OCI-LY3 (cell line): Measurements from ENCODE around the gene APPL1.

Source experiments
- H2AFZ ChIP-seq: fragments of 200-600, 300-600 bp; shearing (Covaris generic); 2 replicates; pipeline ENCODE4 v1.6.0; 2014; ENCODE audit warnings: antibody characterized with exemption, low read depth, low read length
- H3K27ac ChIP-seq: fragments of 200-600, 300-600 bp; sonication (generic); 2 replicates; pipeline ENCODE4 v1.5.1; 2014; ENCODE audit warnings: mild to moderate bottlenecking, low read length, moderate library complexity, mixed read lengths
- H3K27me3 ChIP-seq: fragments of 200-600, 300-600 bp; sonication (generic); 2 replicates; pipeline ENCODE4 v1.6.1; 2014; ENCODE audit warnings: low read depth, low read length, mixed read lengths
- H3K36me3 ChIP-seq: fragments of 200-600, 300-600 bp; sonication (generic); replicated peaks from 2 replicates; pipeline ENCODE3; 2014; ENCODE audit warnings: low read depth, low read length, mixed read lengths
- H3K4me1 ChIP-seq: fragments of 300-600, 200-600 bp; sonication (generic); 2 replicates; pipeline ENCODE4 v1.6.1; 2014; ENCODE audit warnings: low read length, mixed read lengths
- H3K4me2 ChIP-seq: fragments of 200-600, 300-600 bp; sonication (generic); 2 replicates; pipeline ENCODE4 v1.6.1; 2014; ENCODE audit warnings: low read length, mixed read lengths
- H3K4me3 ChIP-seq: fragments of 300-600, 200-600 bp; sonication (generic); 2 replicates; pipeline ENCODE4 v1.5.1; 2014; ENCODE audit warnings: antibody characterized with exemption, mild to moderate bottlenecking, low read length, moderate library complexity
- H3K79me2 ChIP-seq: fragments of 300-600, 200-600 bp; shearing (Covaris generic); 2 replicates; pipeline ENCODE4 v1.6.1; 2014; ENCODE audit warnings: mild to moderate bottlenecking, low read length, mixed read lengths
- H3K9ac ChIP-seq: fragments of 300-600, 200-600 bp; shearing (Covaris generic); 2 replicates; pipeline ENCODE4 v1.6.0; 2014; ENCODE audit warnings: mild to moderate bottlenecking, low read length, moderate library complexity
- H3K9me3 ChIP-seq: fragments of 200-600, 300-600 bp; shearing (Covaris generic); 2 replicates; pipeline ENCODE4 v1.6.1; 2014; ENCODE audit warnings: low read length, mixed read lengths; ENCODE audit not compliant: insufficient read depth
- H4K20me1 ChIP-seq: fragments of 200-600, 300-600 bp; sonication (generic); 2 replicates; pipeline ENCODE4 v1.6.1; 2016; ENCODE audit warnings: low read length, mixed read lengths; ENCODE audit not compliant: insufficient read depth
- EZH2phosphoT487 ChIP-seq: fragments of 200-600 bp; shearing (Covaris generic); IDR thresholded peaks from 2 replicates; pipeline ENCODE4 v1.6.1; 2018; ENCODE audit warnings: antibody characterized with exemption, mixed run types, low read depth
- TF ChIP-seq, protein P1 (sequence below): fragments of 200-600, 300-600 bp; sonication (generic); IDR thresholded peaks from 2 replicates; pipeline ENCODE4 v1.5.1; 2014; ENCODE audit warnings: antibody characterized with exemption, low read length, low read depth

The APPL1 gene

DNA sequence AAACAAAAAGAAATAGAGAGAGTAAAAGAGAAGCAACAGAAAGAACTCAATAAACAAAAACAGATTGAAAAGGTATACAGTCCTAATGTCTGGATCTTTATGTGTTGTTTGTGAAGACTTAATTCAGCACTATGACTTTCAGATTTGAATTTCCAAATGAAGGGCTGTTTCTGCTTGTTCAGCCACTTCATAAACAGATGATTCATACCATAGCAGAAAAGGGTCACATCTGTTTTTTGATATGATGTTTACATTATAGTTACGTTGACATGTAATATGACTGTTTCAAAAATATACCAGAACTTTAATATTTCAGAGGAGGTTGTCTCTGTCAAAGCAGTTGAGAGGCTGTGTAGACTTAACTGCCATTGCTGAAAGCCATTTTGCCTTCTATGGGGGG, 40.9 kb downstream of the APPL1 start:
- H3K4me2 ChIP-seq, result no peak overlapping the region
- no peaks in the 10 kb centered on the region for H3K9me3 ChIP-seq
- H3K4me3 ChIP-seq, result no peak overlapping the region
- no peak overlapping the region for H2AFZ ChIP-seq
- no peaks in the 10 kb centered on the region for H3K4me1 ChIP-seq
- TF ChIP-seq, protein P1, sequence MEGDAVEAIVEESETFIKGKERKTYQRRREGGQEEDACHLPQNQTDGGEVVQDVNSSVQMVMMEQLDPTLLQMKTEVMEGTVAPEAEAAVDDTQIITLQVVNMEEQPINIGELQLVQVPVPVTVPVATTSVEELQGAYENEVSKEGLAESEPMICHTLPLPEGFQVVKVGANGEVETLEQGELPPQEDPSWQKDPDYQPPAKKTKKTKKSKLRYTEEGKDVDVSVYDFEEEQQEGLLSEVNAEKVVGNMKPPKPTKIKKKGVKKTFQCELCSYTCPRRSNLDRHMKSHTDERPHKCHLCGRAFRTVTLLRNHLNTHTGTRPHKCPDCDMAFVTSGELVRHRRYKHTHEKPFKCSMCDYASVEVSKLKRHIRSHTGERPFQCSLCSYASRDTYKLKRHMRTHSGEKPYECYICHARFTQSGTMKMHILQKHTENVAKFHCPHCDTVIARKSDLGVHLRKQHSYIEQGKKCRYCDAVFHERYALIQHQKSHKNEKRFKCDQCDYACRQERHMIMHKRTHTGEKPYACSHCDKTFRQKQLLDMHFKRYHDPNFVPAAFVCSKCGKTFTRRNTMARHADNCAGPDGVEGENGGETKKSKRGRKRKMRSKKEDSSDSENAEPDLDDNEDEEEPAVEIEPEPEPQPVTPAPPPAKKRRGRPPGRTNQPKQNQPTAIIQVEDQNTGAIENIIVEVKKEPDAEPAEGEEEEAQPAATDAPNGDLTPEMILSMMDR, result no peak
- TF ChIP-seq EZH2phosphoT487, result no peak
- no peak overlapping the region for H3K27ac ChIP-seq
- peaks cover 34% of the 10 kb centered on the region for H3K36me3 ChIP-seq
- no peaks in the 10 kb centered on the region for H4K20me1 ChIP-seq
- H3K9ac ChIP-seq, result no peak overlapping the region
- H3K79me2 ChIP-seq, result no peaks in the 10 kb centered on the region
- no peaks in the 10 kb centered on the region for H3K27me3 ChIP-seq

DNA sequence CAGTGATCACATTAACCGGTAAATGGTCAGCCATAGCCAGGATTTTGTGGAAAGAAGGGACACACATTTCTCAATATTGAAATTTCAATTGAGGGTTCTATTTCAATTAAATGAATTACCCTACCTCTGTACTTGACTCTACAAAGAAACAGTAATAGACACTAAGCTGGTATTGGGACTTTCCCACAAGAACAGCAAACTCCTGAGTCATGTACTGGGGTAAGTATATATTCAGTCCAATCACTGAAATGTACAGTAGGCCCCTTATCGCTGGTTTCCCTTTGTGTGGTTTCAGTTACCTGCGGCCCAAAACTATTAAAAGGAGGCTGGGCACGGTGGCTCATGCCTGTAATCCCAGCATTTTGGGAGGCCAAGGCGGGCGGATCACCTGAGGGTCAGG, 47.3 kb downstream of the APPL1 start:
- H3K4me3 ChIP-seq, result no peak overlapping the region
- TF ChIP-seq, protein P1, result no peak
- TF ChIP-seq EZH2phosphoT487, result no peak
- H3K27me3 ChIP-seq, result no peaks in the 10 kb centered on the region
- H3K9me3 ChIP-seq, result 0 out of 2 replicates have a peak, but pooled peaks cover 3% of the 10 kb centered on the region
- H4K20me1 ChIP-seq, result no peaks in the 10 kb centered on the region
- H3K79me2 ChIP-seq, result no peaks in the 10 kb centered on the region
- no peak overlapping the region for H3K4me2 ChIP-seq
- no peaks in the 10 kb centered on the region for H3K4me1 ChIP-seq
- H3K27ac ChIP-seq, result no peak overlapping the region
- no peak overlapping the region for H3K9ac ChIP-seq
- peaks cover 33% of the 10 kb centered on the region for H3K36me3 ChIP-seq
- H2AFZ ChIP-seq, result no peak overlapping the region

DNA sequence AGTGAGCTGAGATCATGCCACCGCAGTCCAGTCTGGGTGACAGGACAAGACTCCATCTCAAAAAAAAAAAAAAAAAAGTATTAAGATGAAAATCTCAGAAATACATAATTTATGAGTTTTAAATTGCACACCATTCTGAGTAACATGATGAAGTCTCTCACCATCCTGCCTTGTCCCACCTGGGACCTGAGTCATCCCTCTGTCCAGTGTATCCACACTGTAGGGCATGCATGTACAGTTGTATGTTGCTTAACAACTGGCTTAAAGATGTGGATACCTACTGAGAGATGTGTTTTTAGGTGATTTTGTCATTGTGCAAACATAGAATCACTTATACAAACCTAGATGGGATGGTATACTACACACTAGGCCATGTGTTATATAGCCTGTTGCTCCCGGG, 47.9 kb downstream of the APPL1 start:
- no peak for TF ChIP-seq EZH2phosphoT487
- TF ChIP-seq, protein P1, result no peak
- H3K4me1 ChIP-seq, result no peaks in the 10 kb centered on the region
- H3K4me2 ChIP-seq, result no peak overlapping the region
- peaks cover 30% of the 10 kb centered on the region for H3K36me3 ChIP-seq
- H4K20me1 ChIP-seq, result no peaks in the 10 kb centered on the region
- H3K27ac ChIP-seq, result no peak overlapping the region
- H2AFZ ChIP-seq, result no peak overlapping the region
- H3K79me2 ChIP-seq, result no peaks in the 10 kb centered on the region
- 0 out of 2 replicates have a peak, but pooled peaks cover 4% of the 10 kb centered on the region for H3K9me3 ChIP-seq
- H3K9ac ChIP-seq, result no peak overlapping the region
- no peak overlapping the region for H3K4me3 ChIP-seq
- no peaks in the 10 kb centered on the region for H3K27me3 ChIP-seq

DNA sequence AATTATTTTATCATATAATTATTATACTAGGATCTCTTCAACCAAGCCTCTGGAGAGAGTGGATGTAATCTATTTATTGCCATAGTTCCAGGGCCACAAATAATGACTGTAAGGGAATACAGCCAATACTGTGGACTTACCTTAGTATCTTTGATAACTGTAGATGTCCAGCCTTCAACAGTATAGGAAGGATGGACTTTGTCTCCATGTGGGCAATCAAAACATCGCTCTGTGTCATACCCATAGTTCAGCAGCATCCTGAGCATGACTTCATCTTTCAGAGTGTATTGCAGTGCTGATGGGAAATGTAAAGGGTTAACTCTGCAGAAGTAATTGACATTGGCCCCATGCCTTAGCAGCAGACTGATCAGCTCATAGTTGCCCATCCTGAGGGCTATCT, 50.7 kb downstream of the APPL1 start:
- Histone ChIP-seq H4K20me1 (no peaks in the 10 kb centered on the region), H3K4me1 (no peaks in the 10 kb centered on the region), H3K9ac (no peak overlapping the region), H3K4me3 (no peak overlapping the region), H3K79me2 (no peaks in the 10 kb centered on the region), H3K27ac (no peak overlapping the region), H3K36me3 (peaks cover 22% of the 10 kb centered on the region), H3K4me2 (no peak overlapping the region), H3K9me3 (0 out of 2 replicates have a peak, but pooled peaks cover 4% of the 10 kb centered on the region), H3K27me3 (no peaks in the 10 kb centered on the region), H2AFZ (no peak overlapping the region)
- TF ChIP-seq, protein P1, result no peak
